GM12878 (cell line): ENCODE data around the gene EOMES. TPM values are rescaled to one million over a fixed set of nuclear protein-coding genes. Genes with fewer than 3 reads are reported as not detected.

Experiments used
- ATAC-seq: fragments of 200-7000 bp; cut with Tn5 transposase; 3 replicates; pipeline ENCODE4 v1.9.1; 2020; ENCODE audit warnings: mild to moderate bottlenecking, moderate library complexity
- BruUV-seq: library from RNA; stranded (reverse); fragments of 400-500 nt; replicated peaks from 2 replicates; lab custom pipeline; 2021; lab: Mats Ljungman, UMichigan
- CTCF ChIA-PET: fragments of 300-600 bp; sonication (Branson Sonifier 250); formaldehyde crosslinking; extraction: SDS; loops from one replicate; lab custom pipeline; 2021; ENCODE audit warnings: inconsistent platforms; lab: Yijun Ruan, JAX
- POLR2A ChIA-PET: fragments of 350-600 bp; formaldehyde crosslinking; extraction: SDS; loops from one replicate; lab custom pipeline; 2021; ENCODE audit warnings: inconsistent platforms; lab: Charles Lee
- RAD21 ChIA-PET: fragments of 300-600 bp; sonication (Branson Sonifier 250); formaldehyde crosslinking; loops from one replicate; lab custom pipeline; 2023; ENCODE audit warnings: antibody characterized with exemption; ENCODE audit not compliant: unreplicated experiment; lab: Charles Lee
- SMC1A ChIA-PET: fragments of 300-600 bp; sonication (Branson Sonifier 250); formaldehyde crosslinking; loops from one replicate; lab custom pipeline; 2023; ENCODE audit not compliant: unreplicated experiment, uncharacterized antibody; lab: Charles Lee
- DNase-seq: peaks from one replicate; pipeline ENCODE4 v3.0.0-alpha.2; 2011; ENCODE audit warnings: low read depth, low spot score
- FAIRE-seq: peaks from 3 replicates; lab custom pipeline; 2011; peaks lifted over from hg19 to GRCh38; lab: Jason Lieb, UNC
- H2AFZ ChIP-seq: 2 replicates; pipeline ENCODE4 v1.6.0; 2011; ENCODE audit warnings: low read depth, low read length, control low read depth; ENCODE audit not compliant: control insufficient read depth
- H3K27ac ChIP-seq: 2 replicates; pipeline ENCODE4 v1.5.1; 2011; ENCODE audit warnings: control low read depth; ENCODE audit not compliant: control insufficient read depth, insufficient read depth
- H3K27me3 ChIP-seq, 2 experiments: replicated peaks in 1 of 2; 2 replicates each; pipeline versions ENCODE4 v1.6.0 to v1.6.1; 2011; ENCODE audit warnings: low read length in 1 of 2; ENCODE audit not compliant: control insufficient read depth in 2 of 2, insufficient read depth in 2 of 2
- H3K36me3 ChIP-seq, 2 experiments: 2 replicates each; pipeline ENCODE4 v1.5.1; 2011; ENCODE audit warnings: low read length in 1 of 2; ENCODE audit not compliant: control insufficient read depth in 2 of 2, insufficient read depth in 2 of 2
- H3K4me1 ChIP-seq: 2 replicates; pipeline ENCODE4 v1.6.1; 2011; ENCODE audit warnings: mild to moderate bottlenecking, low read length, moderate library complexity, mixed read lengths; ENCODE audit not compliant: control insufficient read depth, insufficient read depth
- H3K4me2 ChIP-seq: 2 replicates; pipeline ENCODE4 v1.6.0; 2011; ENCODE audit warnings: control low read depth; ENCODE audit not compliant: control insufficient read depth, insufficient read depth
- H3K4me3 ChIP-seq: fragments of 200-600 bp; sonication (generic); 2 replicates; pipeline ENCODE4 v1.5.1; 2016
- H3K79me2 ChIP-seq: 2 replicates; pipeline ENCODE4 v1.6.0; 2011; ENCODE audit warnings: low read length; ENCODE audit not compliant: control insufficient read depth, insufficient read depth
- H3K9ac ChIP-seq: 2 replicates; pipeline ENCODE4 v1.8.0; 2011; ENCODE audit warnings: low read length, control low read depth, mixed read lengths; ENCODE audit not compliant: control insufficient read depth, insufficient read depth
- H3K9me3 ChIP-seq: replicated peaks from 3 replicates; pipeline ENCODE4 v1.5.1; 2011; ENCODE audit warnings: mild to moderate bottlenecking, low read length; ENCODE audit not compliant: control insufficient read depth, insufficient read depth
- H4K20me1 ChIP-seq: 2 replicates; pipeline ENCODE4 v1.6.0; 2011; ENCODE audit not compliant: control insufficient read depth, insufficient read depth
- ATF3 ChIP-seq: IDR thresholded peaks from 2 replicates; pipeline ENCODE4 v1.6.1; 2011; ENCODE audit warnings: low read depth, mild to moderate bottlenecking, low read length, moderate library complexity, borderline replicate concordance; ENCODE audit errors: extremely low read depth
- BCL11A ChIP-seq: IDR thresholded peaks from 2 replicates; pipeline ENCODE4 v1.6.1; 2011; ENCODE audit warnings: low read depth, low read length
- CEBPZ ChIP-seq: fragments of 150-350 bp; IDR thresholded peaks from 2 replicates; pipeline ENCODE4 v1.6.1; 2016; ENCODE audit warnings: low read depth, low read length
- GATAD2B ChIP-seq: fragments of 450-650 bp; conservative IDR thresholded peaks from 2 replicates; pipeline ENCODE4 v1.6.1; 2017; ENCODE audit warnings: low read depth, mild to moderate bottlenecking, moderate library complexity
- IKZF1 ChIP-seq: fragments of 450-650 bp; conservative IDR thresholded peaks from 2 replicates; pipeline ENCODE4 v1.6.1; 2017; ENCODE audit warnings: antibody characterized with exemption, mild to moderate bottlenecking
- KDM1A ChIP-seq: fragments of 200-600 bp; sonication (generic); IDR thresholded peaks from 2 replicates; pipeline ENCODE4 v1.6.1; 2016; ENCODE audit warnings: borderline replicate concordance
- MYC ChIP-seq: IDR thresholded peaks from 2 replicates; pipeline ENCODE4 v1.6.1; 2011; ENCODE audit warnings: mild to moderate bottlenecking, low read length, moderate library complexity, inconsistent platforms; ENCODE audit not compliant: insufficient read depth, insufficient replicate concordance, insufficient read length, severe bottlenecking
- RAD21 ChIP-seq: IDR thresholded peaks from 2 replicates; pipeline ENCODE4 v1.6.1; 2011; ENCODE audit warnings: mild to moderate bottlenecking, low read depth, low read length, moderate library complexity; ENCODE audit not compliant: insufficient read depth
- REST ChIP-seq: IDR thresholded peaks from 2 replicates; pipeline ENCODE4 v1.6.1; 2012; ENCODE audit warnings: mild to moderate bottlenecking, low read depth, low read length
- SMAD5 ChIP-seq: IDR thresholded peaks from 2 replicates; pipeline ENCODE4 v1.6.1; 2016; ENCODE audit warnings: antibody characterized with exemption, low read depth
- SREBF2 ChIP-seq: IDR thresholded peaks from 2 replicates; pipeline ENCODE4 v1.6.1; 2012; ENCODE audit warnings: mild to moderate bottlenecking, low read length
- ZNF592 ChIP-seq: fragments of 450-650 bp; IDR thresholded peaks from 2 replicates; pipeline ENCODE4 v1.6.1; 2017; ENCODE audit warnings: mild to moderate bottlenecking, moderate library complexity
- WGBS: methylation state at CpG from one replicate; pipeline ENCODE4 v1.1.6; 2016; ENCODE audit warnings: low lambda C conversion rate; ENCODE audit not compliant: insufficient replicate concordance, insufficient coverage; ENCODE audit errors: missing lambda C conversion rate; 5-methylcytosine and 5-hydroxymethylcytosine counted together
- in situ Hi-C: fragments of 300-500 bp; cut with MboI; formaldehyde crosslinking; loops from 9 replicates; pipeline ENCODE4 v1.14.3; 2018; ENCODE audit warnings: mixed read lengths
- intact Hi-C: fragments of 100-400 bp; cut with micrococcal nuclease; formaldehyde crosslinking; loops from one replicate; pipeline ENCODE4 v1.14.2; 2022; ENCODE audit not compliant: unreplicated experiment
- polyA plus RNA-seq, 11 experiments: library from polyadenylated mRNA; depleted of rRNA in 4 of 11; unstranded in 6 of 11; stranded (reverse) in 5 of 11; fragments of >200 nt; fragmentation: Nextera tagmentation in 4 of 11; fragmentation: Illumina TruSeq in 1 of 11; extraction: Ambion mirVana in 4 of 11; extraction: Trizol in 1 of 11; gene quantifications; 1 replicate in 1 of 11; 2 replicates in 10 of 11; pipeline versions ENCODE4 v1.2.1 to v1.2.3, GENCODE V29; 2011 to 2016; ENCODE audit warnings: inconsistent platforms in 2 of 11, missing spikeins in 2 of 11, low read depth in 1 of 11
- total RNA-seq, 4 experiments: library from RNA; depleted of rRNA in 3 of 4; stranded (reverse); fragments of >200 nt in 3 of 4; fragmentation: Illumina TruSeq in 1 of 4; extraction: Trizol in 1 of 4; gene quantifications; 2 replicates each; pipeline versions ENCODE4 v1.2.1 to v1.2.3, GENCODE V29; 2013 to 2021

The EOMES gene
- total and polyA plus RNA-seq, 10 of the 15 experiments (the other 5 are each of a cell fraction or from before 2014, with no cell fraction given), result 1.5 to 178 (median 4.5) TPM

GRCh38 chr3:27685474-27685873, 36.6 kb downstream of the EOMES start:
- H3K4me3 ChIP-seq, result no peak overlapping the region
- CTCF ChIA-PET, result interaction anchor here (0.7 to 2.1 kb wide), 6 partner anchors 10 to 642 kb away, joined by 3 to 11 read pairs (median 4); no protein-coding TSS in a partner anchor
- SMC1A ChIA-PET, result interaction anchor here (0.7 to 1.8 kb wide), 5 partner anchors 10 to 649 kb away, joined by 3 to 5 read pairs (median 4); no protein-coding TSS in a partner anchor
- H3K27me3 ChIP-seq, result no peaks in the 10 kb centered on the region; a peak in 1 of 4 replicates
- in situ Hi-C loops, result no loop called here
- no peak for DNase-seq
- intact Hi-C loops, result no loop called here
- no peaks in the 10 kb centered on the region for H3K4me1 ChIP-seq
- RAD21 ChIA-PET, result interaction anchor here (0.7 to 1.7 kb wide), 5 partner anchors 21 to 642 kb away, joined by 3 to 7 read pairs (median 4); no protein-coding TSS in a partner anchor
- H3K9ac ChIP-seq, result no peak overlapping the region
- 42% methylated on average over 1 of the region's 1 CpG for WGBS
- FAIRE-seq, result no peak
- no peak overlapping the region for H3K4me2 ChIP-seq
- no peak overlapping the region for H2AFZ ChIP-seq
- no TSS peak for BruUV-seq
- POLR2A ChIA-PET, result interaction anchor here (0.7 to 1.4 kb wide), 4 partner anchors 10 to 201 kb away, joined by 3 to 10 read pairs (median 4); no protein-coding TSS in a partner anchor
- no peaks in the 10 kb centered on the region; the same call in 2 of the 3 replicates for H3K9me3 ChIP-seq
- H4K20me1 ChIP-seq, result no peaks in the 10 kb centered on the region
- no peak for ATAC-seq
- H3K36me3 ChIP-seq, result no peaks in the 10 kb centered on the region
- no peaks in the 10 kb centered on the region for H3K79me2 ChIP-seq
- H3K27ac ChIP-seq, result no peak overlapping the region
- TF ChIP-seq ATF3 (no peak), CEBPZ (no peak), KDM1A (no peak), RAD21 (no peak), ZNF592 (no peak), IKZF1 (no peak), GATAD2B (no peak), BCL11A (no peak), SREBF2 (no peak), REST (no peak), SMAD5 (no peak), MYC (no peak)
